ENCODE measurements around the gene FILIP1.

FILIP1 gene, protein sequence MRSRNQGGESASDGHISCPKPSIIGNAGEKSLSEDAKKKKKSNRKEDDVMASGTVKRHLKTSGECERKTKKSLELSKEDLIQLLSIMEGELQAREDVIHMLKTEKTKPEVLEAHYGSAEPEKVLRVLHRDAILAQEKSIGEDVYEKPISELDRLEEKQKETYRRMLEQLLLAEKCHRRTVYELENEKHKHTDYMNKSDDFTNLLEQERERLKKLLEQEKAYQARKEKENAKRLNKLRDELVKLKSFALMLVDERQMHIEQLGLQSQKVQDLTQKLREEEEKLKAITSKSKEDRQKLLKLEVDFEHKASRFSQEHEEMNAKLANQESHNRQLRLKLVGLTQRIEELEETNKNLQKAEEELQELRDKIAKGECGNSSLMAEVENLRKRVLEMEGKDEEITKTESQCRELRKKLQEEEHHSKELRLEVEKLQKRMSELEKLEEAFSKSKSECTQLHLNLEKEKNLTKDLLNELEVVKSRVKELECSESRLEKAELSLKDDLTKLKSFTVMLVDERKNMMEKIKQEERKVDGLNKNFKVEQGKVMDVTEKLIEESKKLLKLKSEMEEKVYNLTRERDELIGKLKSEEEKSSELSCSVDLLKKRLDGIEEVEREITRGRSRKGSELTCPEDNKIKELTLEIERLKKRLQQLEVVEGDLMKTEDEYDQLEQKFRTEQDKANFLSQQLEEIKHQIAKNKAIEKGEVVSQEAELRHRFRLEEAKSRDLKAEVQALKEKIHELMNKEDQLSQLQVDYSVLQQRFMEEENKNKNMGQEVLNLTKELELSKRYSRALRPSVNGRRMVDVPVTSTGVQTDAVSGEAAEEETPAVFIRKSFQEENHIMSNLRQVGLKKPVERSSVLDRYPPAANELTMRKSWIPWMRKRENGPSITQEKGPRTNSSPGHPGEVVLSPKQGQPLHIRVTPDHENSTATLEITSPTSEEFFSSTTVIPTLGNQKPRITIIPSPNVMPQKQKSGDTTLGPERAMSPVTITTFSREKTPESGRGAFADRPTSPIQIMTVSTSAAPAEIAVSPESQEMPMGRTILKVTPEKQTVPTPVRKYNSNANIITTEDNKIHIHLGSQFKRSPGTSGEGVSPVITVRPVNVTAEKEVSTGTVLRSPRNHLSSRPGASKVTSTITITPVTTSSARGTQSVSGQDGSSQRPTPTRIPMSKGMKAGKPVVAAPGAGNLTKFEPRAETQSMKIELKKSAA (N-terminal part only)
- total RNA-seq: 0 to 0.05 reads per million in 2 donors

DNA sequence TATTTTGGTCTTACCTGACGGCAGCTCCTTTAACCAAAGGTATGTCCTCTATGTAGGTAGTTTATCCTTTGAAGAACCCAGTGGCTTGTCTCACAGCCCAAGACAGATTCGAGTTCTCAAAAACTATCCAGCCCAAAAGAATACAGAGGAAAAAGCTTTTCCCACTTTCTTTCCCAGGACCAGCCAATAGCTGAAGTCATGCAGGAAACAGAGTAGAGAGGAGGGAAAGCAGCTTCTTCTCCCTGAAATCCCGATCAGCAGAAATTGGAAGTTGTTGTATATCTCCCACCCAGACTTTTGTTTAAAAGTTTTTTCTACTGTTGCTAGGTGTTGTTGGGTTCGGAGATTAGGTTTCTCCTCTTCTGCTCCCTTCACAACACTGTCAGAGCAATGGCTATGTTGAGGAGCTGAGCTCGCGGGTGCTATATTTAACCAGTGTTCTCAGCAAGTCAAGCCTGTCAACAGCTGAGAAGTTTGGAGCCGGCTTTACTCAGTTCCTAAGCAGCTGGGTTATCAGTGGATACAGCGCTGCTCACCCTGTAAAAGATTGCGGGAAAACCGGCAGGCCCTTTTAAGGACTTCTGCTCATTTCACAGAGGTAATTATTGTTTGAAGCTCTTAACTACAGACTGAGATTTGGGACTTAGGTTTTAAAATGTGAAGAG lies at the start of gene FILIP1:
Gene FILIP1, minus strand, starts transcription at position 401 of the 665 bp plus-strand sequence. CDS start 78,828 bp downstream, outside the sequence.
- no peak for DNase-seq

DNA sequence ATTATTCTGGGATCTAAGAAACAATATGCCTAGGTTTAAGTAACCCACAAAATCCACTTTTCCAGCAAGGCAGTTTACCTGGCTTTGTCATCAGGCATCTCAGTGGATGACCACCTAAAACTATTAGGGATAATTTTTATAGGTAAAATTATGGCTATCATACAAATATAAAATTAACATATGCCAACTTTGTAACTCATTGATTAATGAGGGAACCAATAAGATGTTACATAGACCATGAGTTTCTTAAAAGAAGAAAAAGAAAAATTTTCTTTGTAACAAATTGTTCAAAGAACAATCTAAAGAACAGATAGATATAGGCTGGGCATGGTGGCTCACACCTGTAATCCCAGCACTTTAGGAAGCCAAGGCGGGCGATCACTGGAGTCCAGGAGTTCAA lies 49.7 kb upstream of the FILIP1 start:
- DNase-seq: no peak

DNA sequence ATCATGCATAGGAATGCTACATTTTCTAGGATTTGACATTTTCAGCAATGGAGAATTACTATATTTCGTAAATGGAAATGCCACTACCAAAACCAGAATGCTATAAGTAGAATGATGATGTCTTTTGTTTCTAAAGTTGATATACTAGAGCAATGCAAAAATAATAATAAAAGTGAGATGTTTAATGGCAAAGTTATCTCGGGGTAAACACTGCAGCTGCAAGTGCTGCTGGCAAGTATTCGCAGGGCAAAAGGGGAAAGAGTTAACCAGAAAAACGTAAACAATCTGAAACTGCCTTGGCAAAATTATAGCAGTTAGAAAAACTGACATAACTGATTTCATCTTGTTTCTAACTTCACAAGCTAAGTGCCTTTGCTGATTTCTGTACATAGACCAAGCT lies 45.5 kb upstream of the FILIP1 start:
- no peak for DNase-seq

DNA sequence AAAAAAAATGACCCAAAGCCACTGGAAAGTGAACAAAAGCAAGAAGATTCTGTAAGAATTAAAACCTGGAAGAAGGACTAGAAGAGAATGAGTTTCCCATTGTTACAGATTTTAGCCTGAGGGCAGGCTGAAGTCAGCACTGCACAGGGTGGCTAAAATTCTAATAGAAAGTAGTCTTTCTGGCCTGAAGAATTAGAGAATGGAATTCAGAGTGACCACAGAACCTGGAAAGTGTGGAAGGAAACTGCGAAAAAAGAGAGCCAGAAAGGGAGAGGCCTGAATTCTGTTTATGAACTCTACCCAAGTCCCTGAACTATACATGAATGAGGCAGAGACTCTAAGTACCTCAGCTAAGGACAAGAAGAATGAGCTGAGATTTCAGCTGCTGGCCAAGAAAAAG lies 38.9 kb upstream of the FILIP1 start:
- DNase-seq: no peak

DNA sequence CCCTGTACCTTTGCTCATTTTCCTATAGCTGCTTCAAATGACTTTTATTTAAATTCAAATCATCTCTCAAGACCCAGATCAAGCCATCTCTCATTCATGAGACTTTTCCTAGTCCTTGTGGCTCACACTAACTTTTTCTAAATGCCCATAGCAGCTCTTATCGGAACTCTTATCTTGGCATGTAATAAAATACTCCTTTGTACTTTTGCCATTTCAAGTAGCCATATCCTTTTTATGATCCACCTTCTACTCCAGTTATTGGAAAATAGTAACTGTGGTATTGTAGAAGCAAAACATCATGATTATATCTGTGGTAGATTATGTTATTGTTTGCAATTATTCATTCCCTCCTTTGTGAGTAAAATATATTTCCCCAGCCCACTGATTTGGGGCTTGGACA lies 37.6 kb upstream of the FILIP1 start:
- no peak for DNase-seq

DNA sequence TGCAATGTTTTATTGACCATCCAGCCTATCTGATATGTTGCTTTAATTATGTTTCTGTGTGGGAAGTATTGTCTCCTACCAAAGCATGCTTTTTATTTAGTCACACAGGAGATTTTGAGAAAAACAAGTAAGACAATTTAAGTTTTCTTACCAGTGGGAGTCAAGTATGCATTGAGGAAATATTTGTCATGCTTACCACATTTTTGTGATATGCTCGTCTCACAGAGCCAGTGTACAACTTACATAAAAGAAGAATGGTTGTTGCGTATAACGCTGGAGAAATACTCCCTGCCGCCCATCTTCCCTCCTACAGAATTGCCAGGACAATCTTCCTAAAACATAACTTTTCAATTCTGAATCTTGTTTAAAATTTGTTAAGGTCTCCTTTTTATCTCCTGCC lies 37.1 kb upstream of the FILIP1 start:
- DNase-seq: no peak

DNA sequence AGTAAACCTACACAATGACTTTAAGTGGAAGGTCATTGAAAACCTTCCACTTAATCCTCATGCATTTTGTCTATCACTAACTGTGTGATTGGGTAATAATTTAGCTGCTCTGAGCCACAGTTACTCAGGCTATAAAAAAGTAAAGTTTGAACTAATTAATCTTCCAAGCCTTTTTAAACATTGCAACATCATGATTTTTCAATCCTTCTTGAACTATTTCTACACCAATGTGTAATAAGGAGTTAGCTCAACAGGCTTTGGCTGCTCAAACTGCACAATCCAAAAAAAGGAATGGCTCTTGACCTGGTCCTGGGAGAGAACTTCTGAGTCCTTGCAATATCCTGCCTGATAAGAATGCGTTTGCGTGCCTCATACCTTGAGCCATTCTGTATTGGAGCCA lies 34.8 kb upstream of the FILIP1 start:
- DNase-seq: no peak

DNA sequence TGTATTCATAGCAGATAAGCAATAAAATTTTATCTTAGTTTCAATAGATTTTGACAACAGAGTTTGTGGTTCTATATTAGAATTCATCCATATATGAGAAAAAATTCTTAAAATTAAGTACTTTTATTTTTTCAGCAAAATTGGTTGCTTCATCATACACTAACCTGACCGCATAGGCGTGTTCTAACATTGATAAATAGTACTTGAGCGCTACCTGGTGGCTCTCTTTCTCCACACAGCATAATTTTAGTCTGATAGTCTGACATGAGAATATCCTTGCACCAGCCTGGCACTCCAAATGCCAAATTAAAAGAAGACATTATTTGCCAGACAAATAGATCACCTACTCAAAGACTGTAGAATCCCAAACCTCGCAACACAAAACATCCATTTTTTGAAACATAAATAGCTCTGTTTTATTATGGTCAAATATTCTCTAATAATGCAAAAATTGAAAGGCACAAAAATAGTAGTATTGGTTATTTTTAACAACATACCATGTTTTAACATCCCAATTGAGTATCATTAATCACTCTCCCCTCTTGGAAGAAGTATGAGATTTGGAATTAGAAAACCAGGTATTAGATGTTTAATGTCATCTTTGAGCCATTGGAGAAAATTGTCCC lies 33.0 kb upstream of the FILIP1 start:
- DNase-seq: no peak

DNA sequence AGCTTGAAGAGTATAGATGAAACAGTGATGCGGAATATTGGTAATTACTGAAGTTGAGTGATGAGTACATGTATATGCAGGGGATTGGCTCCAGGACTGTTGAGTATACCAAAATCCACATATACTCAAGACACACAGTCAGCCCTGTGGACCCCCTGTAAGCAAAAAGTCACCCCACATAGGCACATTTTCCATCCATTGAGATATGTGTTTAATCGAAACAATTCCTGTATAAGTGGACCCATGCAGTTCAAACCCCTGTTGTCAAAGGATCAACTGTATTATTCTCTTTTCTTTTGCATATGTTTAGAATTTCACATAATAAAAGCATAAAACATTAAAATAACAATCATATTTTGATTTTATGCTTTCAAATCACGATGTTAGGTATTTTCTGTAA lies 32.1 kb upstream of the FILIP1 start:
- DNase-seq: no peak

DNA sequence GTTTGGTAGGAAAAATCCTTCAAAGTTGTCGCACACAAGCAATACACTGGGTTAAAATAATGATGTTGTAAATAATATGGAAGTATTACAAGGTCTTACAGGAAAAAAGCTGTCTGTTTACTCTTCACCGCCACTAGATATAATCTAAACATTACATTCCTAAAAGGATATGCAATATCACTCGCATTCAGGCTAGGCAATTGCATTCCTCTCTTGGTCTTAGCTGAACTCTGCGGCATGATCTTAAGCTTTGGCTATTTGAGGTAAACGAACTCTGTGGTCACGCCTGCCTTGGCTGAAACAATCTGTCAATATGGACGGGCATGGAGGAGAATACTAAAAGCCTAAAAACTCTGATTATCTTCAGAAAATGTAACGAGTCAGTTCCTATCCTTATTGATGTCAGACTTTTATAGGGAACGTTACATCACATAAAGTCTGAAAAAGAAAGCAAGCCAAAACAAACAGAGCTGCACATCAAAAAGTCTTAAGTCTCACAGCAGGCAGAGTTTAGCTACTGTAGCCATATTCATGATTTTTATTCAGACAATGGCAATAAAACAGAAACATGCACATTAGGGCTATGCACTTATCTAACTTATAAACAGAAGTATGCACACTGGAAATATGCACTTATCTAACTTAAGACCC lies 30.8 kb upstream of the FILIP1 start:
- no peak for DNase-seq

DNA sequence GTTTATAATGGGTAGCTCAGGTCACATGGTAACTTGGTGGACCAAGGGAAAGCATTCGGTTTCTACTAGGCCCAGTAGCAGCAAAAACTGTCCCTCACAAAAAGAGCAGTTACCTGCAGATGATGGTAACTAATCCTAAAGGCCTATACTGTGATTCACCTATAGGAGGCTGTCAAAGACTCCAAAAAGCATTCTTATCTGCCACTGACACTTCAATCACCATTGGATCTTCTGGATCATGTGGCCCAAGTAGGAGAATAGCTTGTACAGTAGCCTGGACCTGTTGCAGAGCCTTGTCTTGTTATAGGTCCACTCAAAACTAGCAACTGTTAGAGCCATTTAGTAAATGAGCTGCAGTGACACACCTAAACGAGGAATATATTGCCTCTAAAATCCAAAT lies 23.2 kb upstream of the FILIP1 start:
- DNase-seq: no peak

DNA sequence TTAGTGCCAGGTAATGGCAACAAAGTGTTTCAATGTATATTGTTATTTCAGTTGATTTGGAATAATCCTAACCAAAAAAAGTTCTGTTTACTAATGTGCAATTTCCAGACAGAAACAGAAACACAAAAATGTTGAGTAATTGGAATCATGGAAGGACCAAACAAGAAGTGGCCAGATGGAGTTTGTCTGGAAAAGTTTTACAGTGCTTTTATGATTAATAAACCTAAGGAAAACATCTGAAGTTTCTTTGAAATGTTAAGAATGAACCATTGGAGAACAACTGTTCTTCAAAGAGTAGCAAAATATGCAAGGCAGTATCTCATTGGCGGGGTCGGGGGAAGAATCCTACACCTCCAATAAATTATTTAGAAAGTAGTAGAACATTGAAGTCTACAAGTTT lies 19.0 kb upstream of the FILIP1 start:
- no peak for DNase-seq

DNA sequence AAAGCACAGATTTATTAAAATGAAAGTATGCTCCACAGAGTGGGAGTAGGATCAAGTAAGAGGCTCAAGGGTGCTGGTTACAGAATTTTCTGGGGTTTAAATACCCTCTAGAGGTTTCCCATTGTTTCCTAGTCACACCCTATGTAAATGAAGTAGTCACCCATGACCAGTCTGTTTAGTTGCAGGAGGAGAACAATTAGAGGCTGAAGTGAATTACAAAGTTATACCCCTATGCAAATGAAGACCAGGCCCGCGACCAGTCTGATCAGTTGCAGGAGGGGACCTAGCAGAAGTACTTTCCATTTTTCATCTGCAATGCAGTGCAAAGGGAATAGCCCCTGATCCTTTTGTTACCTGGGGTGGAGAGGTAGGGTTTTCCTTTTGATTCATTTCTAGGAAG lies 11.8 kb upstream of the FILIP1 start:
- DNase-seq: no peak

DNA sequence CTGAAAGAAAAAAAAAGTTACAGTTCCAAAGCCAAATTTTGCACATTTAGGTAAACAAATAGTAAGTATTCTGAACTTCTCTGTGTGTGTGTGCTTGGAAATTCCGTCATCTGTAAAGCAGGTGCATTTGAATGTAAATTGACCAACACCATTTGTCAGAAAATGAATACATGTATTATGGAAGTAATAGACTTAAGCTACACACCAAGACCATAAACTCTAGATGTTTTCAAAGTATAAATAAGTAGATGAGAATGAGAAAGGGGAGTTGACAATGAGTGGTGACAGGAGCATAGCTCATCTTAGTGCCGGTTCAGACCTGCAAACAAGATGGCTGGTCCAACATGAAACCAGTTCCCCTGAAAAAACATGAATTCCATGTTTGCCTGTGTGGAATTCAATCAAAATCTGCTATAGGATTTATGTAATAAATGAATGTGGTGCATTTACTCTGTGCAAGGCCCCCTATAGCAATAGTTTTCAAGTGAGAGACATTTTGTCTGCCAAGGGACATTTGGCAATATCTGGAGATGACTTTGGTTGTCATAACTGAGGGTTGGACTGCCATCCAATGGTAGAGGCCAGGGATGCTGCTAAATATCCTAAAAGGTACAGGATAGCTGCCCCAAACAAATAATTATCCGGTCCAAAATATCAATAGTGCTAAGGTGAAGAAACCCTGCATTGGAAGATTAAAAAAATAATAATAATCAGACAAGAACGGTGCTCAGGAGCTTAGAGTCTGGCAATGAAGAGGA lies 11.0 kb upstream of the FILIP1 start:
- DNase-seq: no peak

DNA sequence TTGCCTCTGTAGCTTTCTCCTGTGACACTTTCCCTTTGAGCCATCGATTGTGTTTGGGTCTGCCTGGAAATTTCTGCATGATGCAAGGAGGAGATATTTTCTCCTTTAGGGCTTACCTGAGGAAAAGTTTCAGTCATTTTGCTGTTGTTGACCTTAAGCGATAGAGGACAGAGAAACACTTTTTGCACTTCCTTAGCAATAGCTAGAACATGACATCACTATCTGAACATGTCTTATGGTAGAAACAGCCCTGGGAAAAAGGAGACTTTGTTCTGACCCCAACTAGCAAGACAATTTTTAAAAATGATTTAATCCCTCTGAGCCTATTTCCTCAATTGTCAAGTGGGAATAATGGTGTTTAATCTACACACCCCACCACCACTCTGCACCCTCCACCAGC lies 9.7 kb upstream of the FILIP1 start:
- DNase-seq: no peak

DNA sequence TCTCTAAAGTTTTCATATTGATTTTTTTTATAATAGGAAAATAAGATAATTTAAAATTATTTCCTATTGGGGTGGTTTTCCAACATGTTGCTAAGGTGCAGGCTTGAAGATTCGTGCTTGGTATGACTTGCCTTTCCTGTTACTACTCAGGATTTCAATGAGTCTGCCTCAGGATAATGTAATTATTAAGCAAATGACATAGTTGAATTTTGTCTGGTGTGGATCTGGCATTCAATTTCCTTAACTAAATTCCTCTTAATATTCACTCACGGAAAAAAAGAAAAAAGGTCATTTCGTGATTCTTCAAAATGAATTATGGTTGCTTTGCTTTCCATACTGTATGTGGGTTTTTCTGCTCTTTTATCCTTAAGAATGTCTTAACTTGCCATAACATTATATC lies 9.3 kb upstream of the FILIP1 start:
- no peak for DNase-seq

DNA sequence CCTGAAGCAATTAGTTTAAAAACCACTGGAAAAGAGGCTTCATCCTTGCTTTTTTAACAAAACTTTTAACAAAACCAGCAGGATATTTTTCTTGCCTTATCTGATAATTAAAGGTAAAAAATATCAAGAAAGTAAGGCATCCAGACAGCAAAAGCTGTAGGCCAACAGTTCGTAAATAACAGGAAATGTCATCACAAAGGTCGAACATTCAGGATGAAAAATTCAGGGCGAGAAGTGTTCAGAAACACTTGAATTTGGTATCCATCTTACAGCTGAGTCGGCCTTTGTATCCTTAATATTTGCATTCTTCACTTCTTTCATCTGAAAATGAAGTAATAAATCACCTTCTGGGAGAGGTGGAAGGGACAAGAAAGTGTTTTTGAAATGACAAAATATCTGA lies 8.2 kb upstream of the FILIP1 start:
- no peak for DNase-seq

DNA sequence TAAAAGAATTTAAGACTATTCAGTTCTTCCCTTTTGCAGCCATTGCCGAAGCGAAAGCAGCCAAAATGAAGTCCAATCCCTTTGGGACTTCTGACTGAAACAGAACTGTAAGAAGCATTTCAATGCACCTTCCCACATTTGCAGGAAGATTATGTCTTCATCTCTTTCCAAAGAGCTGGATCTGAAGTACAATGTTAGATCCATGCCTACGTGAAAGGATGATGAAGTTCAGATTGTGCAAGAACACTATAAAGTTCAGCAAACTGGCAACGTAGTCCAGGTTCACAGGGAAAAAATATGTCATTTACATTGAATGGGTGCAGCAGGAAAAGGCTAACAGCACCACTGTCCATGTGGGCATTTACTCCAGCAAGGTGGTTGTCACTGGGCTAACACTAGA lies 6.0 kb upstream of the FILIP1 start:
- DNase-seq: no peak

DNA sequence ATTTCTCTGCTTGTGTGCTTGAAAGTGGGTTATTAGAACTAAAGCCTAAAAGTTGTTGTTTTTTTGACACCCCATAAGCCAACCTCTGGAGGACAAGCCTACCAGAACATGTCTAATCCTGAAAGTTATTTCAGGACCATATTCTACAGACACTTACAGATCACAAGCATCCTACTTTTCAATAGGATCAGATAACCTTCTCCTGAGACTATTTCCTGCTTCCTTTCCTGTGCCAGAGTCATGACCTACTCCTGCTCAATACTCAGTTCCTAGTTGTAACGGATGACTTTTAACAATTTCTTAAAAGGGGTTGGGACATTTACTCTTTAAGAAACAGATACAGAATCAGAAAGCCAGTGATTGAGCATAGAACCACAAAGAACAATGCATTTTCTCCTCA lies 5.3 kb upstream of the FILIP1 start:
- DNase-seq: no peak

DNA sequence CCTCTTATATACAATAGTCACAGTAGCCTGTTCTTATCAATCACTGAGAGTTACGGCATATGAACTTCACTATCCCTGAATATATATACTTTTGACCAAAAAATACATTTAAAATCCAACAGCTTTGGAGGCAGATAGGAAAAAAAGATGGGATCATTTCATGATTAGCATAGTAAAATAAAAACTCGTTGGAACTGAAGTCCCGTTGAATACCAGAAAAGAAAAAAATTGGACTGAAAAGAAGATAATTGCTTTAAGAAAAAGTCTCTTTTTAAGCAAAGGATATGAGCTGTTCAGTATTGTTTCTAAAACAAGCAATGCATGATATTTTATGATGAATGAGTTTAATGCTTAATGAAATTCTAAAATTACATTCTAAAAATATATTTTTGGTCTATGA lies 4.4 kb upstream of the FILIP1 start:
- no peak for DNase-seq

DNA sequence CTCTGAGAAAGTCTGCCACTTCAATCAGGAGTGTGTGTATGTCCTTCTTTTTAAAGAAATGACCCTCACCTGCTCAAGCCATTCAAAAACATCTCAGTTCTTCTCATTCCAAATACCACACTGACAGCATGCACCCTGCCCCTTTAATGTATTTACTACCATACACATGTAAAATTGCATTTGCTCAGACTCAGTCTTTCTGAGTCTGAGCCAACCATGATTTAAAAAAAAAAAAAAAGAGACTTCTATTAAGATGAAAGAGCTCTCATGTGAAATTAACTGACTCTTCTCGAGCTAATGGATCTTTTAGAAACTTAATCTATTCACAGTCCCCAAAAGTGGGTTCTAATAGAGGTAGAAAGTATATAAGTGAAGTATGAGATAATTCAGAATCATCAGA lies 1.4 kb upstream of the FILIP1 start:
- DNase-seq: no peak

All from activated gamma-delta T cell (primary cell).